Duodenal mucosa (tissue), 2 donors: ENCODE measurements around the gene CROCC2.

Experiments used
- H3K27ac ChIP-seq: one replicate; pipeline ENCODE4 v1.7.0; 2013; ENCODE audit warnings: low read depth, low read length
- H3K27me3 ChIP-seq, 2 donors: one replicate each; pipeline ENCODE4 v1.7.0; 2013; ENCODE audit warnings: low read length in 2 of 2, control low read depth in 1 of 2; ENCODE audit not compliant: insufficient read depth in 2 of 2, control insufficient read depth in 1 of 2
- H3K36me3 ChIP-seq, 2 donors: one replicate each; pipeline ENCODE4 v1.7.0; 2013; ENCODE audit warnings: low read length in 2 of 2, control low read depth in 1 of 2; ENCODE audit not compliant: insufficient read depth in 2 of 2, control insufficient read depth in 1 of 2
- H3K4me1 ChIP-seq, 2 donors: one replicate each; pipeline ENCODE4 v1.7.0; 2013; ENCODE audit warnings: low read length in 2 of 2, control low read depth in 1 of 2; ENCODE audit not compliant: insufficient read depth in 2 of 2, control insufficient read depth in 1 of 2
- H3K4me3 ChIP-seq, 2 donors: one replicate each; pipeline ENCODE4 v1.7.0; 2013; ENCODE audit warnings: low read length in 2 of 2, low read depth in 1 of 2
- H3K9ac ChIP-seq, 2 donors: one replicate each; pipeline ENCODE4 v1.7.0; 2013; ENCODE audit warnings: low read length in 2 of 2, low read depth in 1 of 2
- H3K9me3 ChIP-seq, 2 donors: one replicate each; pipeline ENCODE4 v1.7.0; 2013; ENCODE audit warnings: low read length in 2 of 2, control low read depth in 1 of 2; ENCODE audit not compliant: control insufficient read depth in 1 of 2

Gene CROCC2

GRCh38 chr2:241030333-241030680 lies 124.2 kb downstream of the CROCC2 start:
- Histone ChIP-seq H3K27ac (no peak overlapping the region), H3K4me1 (no peaks in the 10 kb centered on the region), H3K36me3 (peaks cover 0 to 4% of the 10 kb centered on the region in 2 donors), H3K9me3 (peaks cover 7 to 17% of the 10 kb centered on the region in 2 donors), H3K4me3 (no peak overlapping the region), H3K27me3 (no peaks in the 10 kb centered on the region), H3K9ac (no peak overlapping the region)

GRCh38 chr2:241030883-241031282 lies 124.7 kb downstream of the CROCC2 start:
- no peak overlapping the region for H3K4me3 ChIP-seq
- H3K27ac ChIP-seq = no peak overlapping the region
- no peaks in the 10 kb centered on the region for H3K4me1 ChIP-seq
- H3K27me3 ChIP-seq = no peaks in the 10 kb centered on the region
- H3K9me3 ChIP-seq = peaks cover 3 to 13% of the 10 kb centered on the region in 2 donors
- no peak overlapping the region for H3K9ac ChIP-seq
- peaks cover 0 to 4% of the 10 kb centered on the region in 2 donors for H3K36me3 ChIP-seq

- Histone ChIP-seq H3K4me1 (peaks cover 0 to 3% of the 10 kb centered on the region in 2 donors), H3K36me3 (peaks cover 0 to 4% of the 10 kb centered on the region in 2 donors), H3K9me3 (peaks cover 3 to 8% of the 10 kb centered on the region in 2 donors), H3K9ac (no peak overlapping the region), H3K27me3 (peaks cover 0 to 2% of the 10 kb centered on the region in 2 donors), H3K4me3 (no peak overlapping the region), H3K27ac (no peak overlapping the region)
Measured at GRCh38 chr2:241031436-241032165, 125.5 kb downstream of the CROCC2 start.

- Histone ChIP-seq H3K36me3 (peaks cover 0 to 4% of the 10 kb centered on the region in 2 donors), H3K9ac (no peak overlapping the region), H3K27ac (no peak overlapping the region)
Measured at GRCh38 chr2:241033336-241033987, 127.3 kb downstream of the CROCC2 start.

GRCh38 chr2:241033994-241034393 lies 127.9 kb downstream of the CROCC2 start:
- H3K4me1 ChIP-seq = peaks cover 0 to 10% of the 10 kb centered on the region in 2 donors
- peaks cover 0 to 2% of the 10 kb centered on the region in 2 donors for H3K27me3 ChIP-seq
- H3K36me3 ChIP-seq = peaks cover 0 to 4% of the 10 kb centered on the region in 2 donors

More at GRCh38 chr2:241033336-241033987, 127.3 kb downstream of the CROCC2 start:
- Histone ChIP-seq H3K27me3 (peaks cover 0 to 2% of the 10 kb centered on the region in 2 donors), H3K4me3 (no peak overlapping the region), H3K9me3 (no peaks in the 10 kb centered on the region), H3K4me1 (peaks cover 0 to 10% of the 10 kb centered on the region in 2 donors)

GRCh38 chr2:241034490-241035141 lies 128.5 kb downstream of the CROCC2 start:
- Histone ChIP-seq H3K9me3 (no peaks in the 10 kb centered on the region), H3K27me3 (peaks cover 0 to 2% of the 10 kb centered on the region in 2 donors), H3K9ac (no peak overlapping the region), H3K36me3 (peaks cover 0 to 4% of the 10 kb centered on the region in 2 donors), H3K4me1 (peaks cover 0 to 10% of the 10 kb centered on the region in 2 donors), H3K27ac (no peak overlapping the region), H3K4me3 (no peak overlapping the region)

More at GRCh38 chr2:241033994-241034393, 127.9 kb downstream of the CROCC2 start:
- H3K9ac ChIP-seq = no peak overlapping the region
- no peaks in the 10 kb centered on the region for H3K9me3 ChIP-seq
- no peak overlapping the region for H3K27ac ChIP-seq
- no peak overlapping the region for H3K4me3 ChIP-seq

- Histone ChIP-seq H3K9me3 (no peaks in the 10 kb centered on the region), H3K27ac (no peak overlapping the region), H3K4me1 (peaks cover 0 to 10% of the 10 kb centered on the region in 2 donors), H3K36me3 (peaks cover 0 to 4% of the 10 kb centered on the region in 2 donors), H3K27me3 (peaks cover 0 to 2% of the 10 kb centered on the region in 2 donors), H3K9ac (no peak overlapping the region), H3K4me3 (no peak overlapping the region)
Measured at GRCh38 chr2:241035142-241035817, 129.1 kb downstream of the CROCC2 start.

GRCh38 chr2:241035818-241036396 lies 129.8 kb downstream of the CROCC2 start:
- peak overlapping the region; percentile 58 to 68 for H3K4me3 ChIP-seq
- peaks cover 0 to 2% of the 10 kb centered on the region in 2 donors for H3K27me3 ChIP-seq
- no peak overlapping the region for H3K27ac ChIP-seq
- peaks cover 0 to 10% of the 10 kb centered on the region in 2 donors for H3K4me1 ChIP-seq
- H3K9me3 ChIP-seq = no peaks in the 10 kb centered on the region
- H3K36me3 ChIP-seq = peaks cover 0 to 4% of the 10 kb centered on the region in 2 donors
- H3K9ac ChIP-seq = peak overlapping the region in 1 of 2 donors; percentile 4

- no peaks in the 10 kb centered on the region for H3K9me3 ChIP-seq
- peak overlapping the region; percentile 58 to 68 for H3K4me3 ChIP-seq
- peak overlapping the region in 1 of 2 donors; percentile 4 for H3K9ac ChIP-seq
- no peak overlapping the region for H3K27ac ChIP-seq
- H3K4me1 ChIP-seq = peaks cover 0 to 10% of the 10 kb centered on the region in 2 donors
- peaks cover 0 to 2% of the 10 kb centered on the region in 2 donors for H3K27me3 ChIP-seq
- H3K36me3 ChIP-seq = peaks cover 0 to 4% of the 10 kb centered on the region in 2 donors
Measured at GRCh38 chr2:241036397-241036963, 130.3 kb downstream of the CROCC2 start.
